Gastroesophageal sphincter (tissue), 3 donors: ENCODE results near the gene GCK.

Experiments
- CTCF ChIP-seq, 4 experiments: fragments of 200-600 bp in 2 of 4; fragments of 450-650 bp in 2 of 4; sonication (generic) in 1 of 4; IDR thresholded peaks; one replicate each; pipeline ENCODE4 v1.5.1; 2017 to 2019; ENCODE audit warnings: antibody characterized with exemption in 4 of 4, mild to moderate bottlenecking in 2 of 4, moderate library complexity in 2 of 4
- EP300 ChIP-seq: sonication (generic); formaldehyde crosslinking; IDR thresholded peaks from one replicate; pipeline ENCODE4 v1.6.1; 2017; ENCODE audit warnings: antibody characterized with exemption, mild to moderate bottlenecking

DNA sequence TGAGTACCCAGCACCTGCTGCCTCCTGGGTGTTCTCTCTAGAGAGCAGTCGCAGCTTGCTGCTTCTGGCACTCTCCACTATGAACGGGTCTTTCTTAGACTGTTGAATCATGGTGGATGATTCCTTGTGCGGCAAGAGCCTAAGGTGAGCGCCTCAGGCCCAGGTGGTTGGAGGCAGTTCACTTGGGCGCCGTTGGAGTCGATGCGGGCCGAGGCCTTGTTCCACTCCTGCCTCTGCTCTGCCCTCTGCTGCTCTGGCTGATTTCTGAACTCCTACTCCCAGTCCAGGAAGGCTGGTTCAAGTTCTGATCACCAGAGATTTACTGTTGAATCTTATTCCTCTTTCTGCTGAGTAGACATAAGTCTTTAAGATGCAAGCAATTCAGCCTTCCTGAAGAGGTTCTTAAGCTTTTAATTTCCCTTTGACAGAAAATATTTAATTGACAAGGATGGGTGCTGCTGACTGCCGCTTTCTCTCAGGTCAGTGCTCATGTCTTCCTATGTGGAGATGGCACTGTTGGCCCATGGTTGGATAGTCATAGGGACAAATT is 22.0 kb upstream of the GCK start:
- no peak for TF ChIP-seq CTCF (IDR thresholded peaks at IDR 0.05)
- no peak for TF ChIP-seq EP300
